NCI-H128 (cell line): Measurements from ENCODE around the gene RIT2.

Experiments used
- DNase-seq: peaks from one replicate; lab custom pipeline; 2025; ENCODE audit not compliant: unreplicated experiment; lab: John Stamatoyannopoulos, UW

Gene RIT2

GRCh38 chr18:42706029-42706608 lies 409.4 kb downstream of the RIT2 start:
- DNase-seq: no peak
